GM23248 (cell line): ENCODE data around the gene NPAT.

ENCODE experiments used
- EZH2 ChIP-seq: fragments of 200-600 bp; sonication (generic); IDR thresholded peaks from 2 replicates; pipeline ENCODE4 v1.6.1; 2018; ENCODE audit warnings: antibody characterized with exemption, mild to moderate bottlenecking; ENCODE audit not compliant: insufficient read depth, poor library complexity, severe bottlenecking
- EZH2phosphoT487 ChIP-seq: fragments of 200-600 bp; sonication (generic); IDR thresholded peaks from 2 replicates; pipeline ENCODE4 v1.6.1; 2018; ENCODE audit warnings: antibody characterized with exemption, moderate library complexity, mild to moderate bottlenecking, low read depth; ENCODE audit not compliant: insufficient read depth

GRCh38 chr11:108228251-108228650, 5.8 kb upstream of the NPAT start:
- no peak for TF ChIP-seq EZH2
- TF ChIP-seq EZH2phosphoT487, result no peak
